CD4-positive, alpha-beta memory T cell (primary cell): ENCODE data around the gene ACSF2. TPM values are rescaled to one million over a fixed set of nuclear protein-coding genes. Genes with fewer than 3 reads are reported as not detected.
A peak's percentile ranks its signal among the peaks of the same experiment; 100 is the strongest.
"Not testable (repeated sequence)": the region's sequence is repeated elsewhere in the genome, so short reads cannot be mapped to it uniquely, and the experiment has no call there.

Experiments used
- CTCF ChIA-PET: fragments of 350-600 bp; sonication (Branson Sonifier 250); formaldehyde crosslinking; loops from one replicate; lab custom pipeline; 2021; ENCODE audit warnings: inconsistent platforms; ENCODE audit not compliant: partially characterized antibody; lab: Charles Lee
- POLR2A ChIA-PET: fragments of 350-600 bp; sonication (Branson Sonifier 250); formaldehyde crosslinking; loops from one replicate; lab custom pipeline; 2021; ENCODE audit not compliant: partially characterized antibody; lab: Charles Lee
- DNase-seq, 5 donors: peaks; one replicate each; pipeline versions ENCODE4 v3.0.0 to v3.0.0-alpha.2; 2020 to 2022; ENCODE audit warnings: mixed read lengths in 1 of 5
- H3K27ac ChIP-seq: one replicate; pipeline ENCODE4 v1.7.0; 2013; ENCODE audit warnings: low read depth, low read length
- H3K27me3 ChIP-seq: 2 replicates; pipeline ENCODE4 v1.7.0; 2013; ENCODE audit warnings: mild to moderate bottlenecking, low read length, moderate library complexity; ENCODE audit not compliant: insufficient read depth
- H3K36me3 ChIP-seq: 2 replicates; pipeline ENCODE4 v1.7.0; 2013; ENCODE audit warnings: mild to moderate bottlenecking, low read length, moderate library complexity; ENCODE audit not compliant: insufficient read depth
- H3K4me1 ChIP-seq: 2 replicates; pipeline ENCODE4 v1.7.0; 2013; ENCODE audit warnings: mild to moderate bottlenecking, low read length, moderate library complexity; ENCODE audit not compliant: insufficient read depth
- H3K4me3 ChIP-seq, 2 donors: one replicate each; pipeline ENCODE4 v1.7.0; 2013; ENCODE audit warnings: low read length in 2 of 2, mild to moderate bottlenecking in 1 of 2
- H3K9me3 ChIP-seq, 2 donors: one replicate each; pipeline ENCODE4 v1.7.0; 2013; ENCODE audit warnings: low read length in 2 of 2, control low read depth in 1 of 2; ENCODE audit not compliant: control insufficient read depth in 1 of 2
- H3K27ac Mint-ChIP-seq, 7 donors: one replicate each; pipeline ENCODE4 v1.8.0; 2020 to 2021; ENCODE audit warnings: mixed read lengths in 7 of 7, mild to moderate bottlenecking in 6 of 7, inconsistent platforms in 3 of 7, moderate library complexity in 3 of 7
- H3K27me3 Mint-ChIP-seq, 2 donors: one replicate each; pipeline ENCODE4 v1.8.0; 2020 to 2021; ENCODE audit warnings: mixed read lengths in 2 of 2
- H3K36me3 Mint-ChIP-seq, 2 donors: one replicate each; pipeline ENCODE4 v1.8.0; 2020 to 2021; ENCODE audit warnings: mixed read lengths in 2 of 2, inconsistent platforms in 1 of 2, mild to moderate bottlenecking in 1 of 2
- H3K4me1 Mint-ChIP-seq, 4 donors: one replicate each; pipeline ENCODE4 v1.8.0; 2020 to 2021; ENCODE audit warnings: mixed read lengths in 4 of 4, mild to moderate bottlenecking in 1 of 4
- H3K4me3 Mint-ChIP-seq, 8 donors: one replicate each; pipeline ENCODE4 v1.8.0; 2020 to 2021; ENCODE audit warnings: mixed read lengths in 8 of 8, mild to moderate bottlenecking in 7 of 8, moderate library complexity in 6 of 8, inconsistent platforms in 3 of 8
- H3K9me3 Mint-ChIP-seq, 8 donors: one replicate each; pipeline ENCODE4 v1.8.0; 2020 to 2021; ENCODE audit warnings: mixed read lengths in 8 of 8, mild to moderate bottlenecking in 5 of 8, inconsistent platforms in 3 of 8, moderate library complexity in 1 of 8
- intact Hi-C: fragments of 100-400 bp; cut with micrococcal nuclease; formaldehyde crosslinking; loops from one replicate; pipeline ENCODE4 v1.15.1; 2023
- polyA plus RNA-seq, 2 donors: library from polyadenylated mRNA; unstranded; fragments of 300-500 nt; fragmentation: Illumina TruSeq; gene quantifications; one replicate each; pipeline ENCODE4 v1.2.3, GENCODE V29; 2021
- total RNA-seq, 2 experiments: library from RNA; stranded (reverse); gene quantifications; one replicate each; pipeline ENCODE4 v1.2.3, GENCODE V29; 2021

ACSF2 gene
- total and polyA plus RNA-seq, 4 experiments from 2014 or later: 1.7 to 24.8 (median 11.6) TPM

DNA sequence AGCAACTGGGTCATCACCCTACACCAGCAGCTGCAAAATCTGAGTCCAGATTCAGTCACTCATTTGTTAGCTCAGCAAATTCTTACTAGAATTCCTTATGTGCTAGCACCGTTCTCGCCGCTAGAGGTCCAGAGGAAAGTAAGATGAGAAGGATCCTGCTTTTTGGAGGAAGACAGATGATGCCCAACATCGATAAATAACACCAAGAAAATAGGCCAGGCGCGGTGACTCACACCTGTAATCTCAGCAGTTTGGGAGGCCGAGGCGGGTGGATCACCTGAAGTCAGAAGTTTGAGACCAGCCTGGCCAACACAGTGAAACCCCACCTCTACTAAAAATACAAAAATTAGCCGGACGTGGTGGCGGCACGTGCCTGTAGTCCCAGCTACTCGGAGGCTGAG is 46.7 kb downstream of the ACSF2 start:
- H3K4me1 Mint-ChIP-seq: peaks cover under 1 to 11% (median 4%) of the 10 kb centered on the region in 4 donors
- H3K27ac Mint-ChIP-seq, H3K4me3 Mint-ChIP-seq, DNase-seq, H3K9me3 ChIP-seq, H3K27ac ChIP-seq, H3K9me3 Mint-ChIP-seq, POLR2A ChIA-PET, H3K4me1 ChIP-seq, H3K36me3 ChIP-seq, intact Hi-C loops, H3K36me3 Mint-ChIP-seq, H3K4me3 ChIP-seq: not testable (repeated sequence)
- H3K27me3 Mint-ChIP-seq: peaks cover 10 to 13% of the 10 kb centered on the region in 2 donors
- peaks cover 17% of the 10 kb centered on the region for H3K27me3 ChIP-seq
- CTCF ChIA-PET: interaction anchor here (1.0 kb wide), 1 partner anchor 9 kb away, joined by 3 read pairs; no protein-coding TSS in a partner anchor

DNA sequence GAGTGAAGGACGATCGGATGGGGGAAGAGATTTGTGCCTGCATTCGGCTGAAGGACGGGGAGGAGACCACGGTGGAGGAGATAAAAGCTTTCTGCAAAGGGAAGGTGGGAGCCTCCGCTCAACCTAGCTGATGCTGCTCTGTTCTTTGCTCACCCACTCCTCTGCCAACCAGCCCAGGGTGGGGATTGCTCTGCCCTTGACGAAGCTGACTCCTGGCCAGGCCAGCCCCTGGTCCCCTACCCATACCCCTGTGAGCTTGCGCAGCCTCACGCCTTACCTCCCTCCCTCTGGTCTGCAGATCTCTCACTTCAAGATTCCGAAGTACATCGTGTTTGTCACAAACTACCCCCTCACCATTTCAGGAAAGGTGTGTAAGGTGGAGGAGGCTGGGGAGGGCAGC is 47.9 kb downstream of the ACSF2 start:
- no peak for DNase-seq
- Histone ChIP-seq H3K9me3 (no peaks in the 10 kb centered on the region), H3K27me3 (peaks cover 9% of the 10 kb centered on the region), H3K36me3 (no peaks in the 10 kb centered on the region), H3K4me3 (no peak overlapping the region), H3K4me1 (peaks cover 9% of the 10 kb centered on the region), H3K27ac (no peak overlapping the region)
- peaks cover 4 to 7% of the 10 kb centered on the region in 2 donors for H3K27me3 Mint-ChIP-seq
- H3K4me3 Mint-ChIP-seq: no peak overlapping the region
- H3K4me1 Mint-ChIP-seq: peaks cover 5 to 12% (median 6%) of the 10 kb centered on the region in 4 donors
- ChIA-PET CTCF (interaction anchor here (0.8 kb wide), 1 partner anchor 77 kb away, joined by 3 read pairs; the partner anchor contains the start of gene LRRC59), POLR2A (no interaction called here)
- H3K9me3 Mint-ChIP-seq: no peaks in the 10 kb centered on the region
- H3K36me3 Mint-ChIP-seq: no peaks in the 10 kb centered on the region
- peak overlapping the region in 2 of 7 donors; percentile 24 to 51 for H3K27ac Mint-ChIP-seq
- intact Hi-C loops: no loop called here

DNA sequence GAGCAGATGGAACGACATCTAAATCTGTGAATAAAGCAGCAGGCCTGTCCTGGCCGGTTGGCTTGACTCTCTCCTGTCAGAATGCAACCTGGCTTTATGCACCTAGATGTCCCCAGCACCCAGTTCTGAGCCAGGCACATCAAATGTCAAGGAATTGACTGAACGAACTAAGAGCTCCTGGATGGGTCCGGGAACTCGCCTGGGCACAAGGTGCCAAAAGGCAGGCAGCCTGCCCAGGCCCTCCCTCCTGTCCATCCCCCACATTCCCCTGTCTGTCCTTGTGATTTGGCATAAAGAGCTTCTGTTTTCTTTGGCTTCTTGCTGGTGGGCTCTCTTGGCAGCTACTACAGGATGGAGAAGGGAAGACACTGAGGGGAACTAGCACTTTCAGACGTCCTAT is 48.5 kb downstream of the ACSF2 start:
- H3K27me3 ChIP-seq: peaks cover 3% of the 10 kb centered on the region
- Mint-ChIP-seq H3K9me3 (no peaks in the 10 kb centered on the region), H3K4me3 (no peak overlapping the region), H3K36me3 (peaks cover 0 to 4% of the 10 kb centered on the region in 2 donors), H3K27me3 (peaks cover 4 to 7% of the 10 kb centered on the region in 2 donors), H3K27ac (no peak overlapping the region), H3K4me1 (peaks cover 6 to 16% (median 9%) of the 10 kb centered on the region in 4 donors)
- intact Hi-C loops: no loop called here
- DNase-seq: no peak
- no peak overlapping the region for H3K4me3 ChIP-seq
- no peaks in the 10 kb centered on the region for H3K9me3 ChIP-seq
- no peaks in the 10 kb centered on the region for H3K36me3 ChIP-seq
- peaks cover 9% of the 10 kb centered on the region for H3K4me1 ChIP-seq
- POLR2A ChIA-PET: no interaction called here
- no peak overlapping the region for H3K27ac ChIP-seq
- CTCF ChIA-PET: no interaction called here

DNA sequence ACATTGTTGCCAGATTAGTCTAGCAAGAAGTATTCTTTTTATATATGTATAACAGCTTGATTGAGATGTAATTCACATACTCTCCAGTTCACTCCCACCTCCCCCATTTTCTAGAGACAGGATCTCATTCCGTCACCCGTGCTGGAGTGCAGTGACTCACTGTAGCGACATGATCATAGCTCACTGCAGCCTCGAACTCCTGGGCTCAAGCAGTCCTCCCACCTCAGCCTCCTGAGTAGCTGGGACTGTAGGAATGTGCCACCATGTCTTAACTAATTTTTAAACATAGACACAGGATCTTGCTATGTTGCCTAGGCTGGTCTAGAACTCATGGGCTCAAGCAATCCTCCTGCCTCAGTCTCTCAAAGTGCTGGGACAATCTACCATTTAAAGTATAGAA is 49.3 kb downstream of the ACSF2 start:
- intact Hi-C loops: loop anchor here (5.0 kb wide), 1 partner anchor 232 kb away; the partner anchor contains the start of gene ANKRD40
- H3K27ac Mint-ChIP-seq: peak overlapping the region in 1 of 7 donors; percentile 55
- Histone ChIP-seq H3K4me1 (peaks cover 17% of the 10 kb centered on the region), H3K27me3 (no peaks in the 10 kb centered on the region), H3K27ac (no peak overlapping the region), H3K4me3 (no peak overlapping the region), H3K9me3 (no peaks in the 10 kb centered on the region), H3K36me3 (no peaks in the 10 kb centered on the region)
- ChIA-PET POLR2A (no interaction called here), CTCF (no interaction called here)
- H3K27me3 Mint-ChIP-seq: peaks cover 4 to 7% of the 10 kb centered on the region in 2 donors
- no peak for DNase-seq
- peaks cover 11 to 23% (median 16%) of the 10 kb centered on the region in 4 donors for H3K4me1 Mint-ChIP-seq
- no peaks in the 10 kb centered on the region for H3K9me3 Mint-ChIP-seq
- no peak overlapping the region for H3K4me3 Mint-ChIP-seq
- peaks cover 0 to 8% of the 10 kb centered on the region in 2 donors for H3K36me3 Mint-ChIP-seq

DNA sequence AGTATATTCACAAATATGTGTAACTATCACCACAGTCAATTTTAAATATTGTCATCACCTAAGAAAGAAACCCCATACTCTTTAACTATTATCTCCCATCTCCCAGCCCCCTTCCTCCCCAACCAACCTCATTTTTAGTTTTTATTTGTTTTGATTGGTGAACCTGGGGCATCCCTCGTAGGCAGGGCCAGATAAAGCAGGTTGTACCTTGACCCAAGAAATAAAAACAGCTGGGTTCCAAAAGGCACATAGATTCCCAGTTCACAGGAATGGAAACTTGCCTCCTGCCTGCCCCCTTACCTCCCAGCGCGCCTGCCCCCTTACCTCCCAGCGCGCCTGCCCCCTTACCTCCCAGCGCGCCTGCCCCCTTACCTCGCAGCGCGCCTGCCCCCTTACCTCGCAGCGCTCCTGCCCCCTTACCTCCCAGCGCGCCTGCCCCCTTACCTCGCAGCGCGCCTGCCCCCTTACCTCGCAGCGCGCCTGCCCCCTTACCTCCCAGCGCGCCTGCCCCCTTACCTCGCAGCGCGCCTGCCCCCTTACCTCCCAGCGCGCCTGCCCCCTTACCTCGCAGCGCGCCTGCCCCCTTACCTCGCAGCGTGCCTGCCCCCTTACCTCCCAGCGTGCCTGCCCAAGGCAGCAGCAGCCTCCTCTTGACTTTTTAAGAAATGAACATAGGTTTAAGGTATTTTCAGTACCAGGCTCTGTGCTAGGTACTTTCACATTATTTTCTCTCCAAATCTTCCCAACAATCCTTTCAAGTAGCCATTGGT is 49.9 kb downstream of the ACSF2 start:
- not testable (repeated sequence) for H3K9me3 ChIP-seq, H3K4me3 ChIP-seq, H3K27me3 Mint-ChIP-seq, H3K36me3 ChIP-seq, DNase-seq, H3K27me3 ChIP-seq, H3K9me3 Mint-ChIP-seq, H3K27ac ChIP-seq
- peak overlapping the region in 1 of 7 donors; percentile 38 for H3K27ac Mint-ChIP-seq
- ChIA-PET POLR2A (interaction anchor here (0.6 kb wide), 1 partner anchor 314 kb away, joined by 3 read pairs; no protein-coding TSS in a partner anchor), CTCF (interaction anchor here (1.5 to 1.8 kb wide), 2 partner anchors 8 to 79 kb away, joined by 4 to 5 read pairs; partner anchors contain the start of gene LRRC59)
- peaks cover 11 to 25% (median 20%) of the 10 kb centered on the region in 4 donors for H3K4me1 Mint-ChIP-seq
- H3K4me3 Mint-ChIP-seq: peak overlapping the region in 1 of 8 donors; percentile 0
- peaks cover 0 to 10% of the 10 kb centered on the region in 2 donors for H3K36me3 Mint-ChIP-seq
- H3K4me1 ChIP-seq: peaks cover 19% of the 10 kb centered on the region
- intact Hi-C loops: loop anchor here (5.0 kb wide), 1 partner anchor 231 kb away; the partner anchor contains the start of gene ANKRD40

DNA sequence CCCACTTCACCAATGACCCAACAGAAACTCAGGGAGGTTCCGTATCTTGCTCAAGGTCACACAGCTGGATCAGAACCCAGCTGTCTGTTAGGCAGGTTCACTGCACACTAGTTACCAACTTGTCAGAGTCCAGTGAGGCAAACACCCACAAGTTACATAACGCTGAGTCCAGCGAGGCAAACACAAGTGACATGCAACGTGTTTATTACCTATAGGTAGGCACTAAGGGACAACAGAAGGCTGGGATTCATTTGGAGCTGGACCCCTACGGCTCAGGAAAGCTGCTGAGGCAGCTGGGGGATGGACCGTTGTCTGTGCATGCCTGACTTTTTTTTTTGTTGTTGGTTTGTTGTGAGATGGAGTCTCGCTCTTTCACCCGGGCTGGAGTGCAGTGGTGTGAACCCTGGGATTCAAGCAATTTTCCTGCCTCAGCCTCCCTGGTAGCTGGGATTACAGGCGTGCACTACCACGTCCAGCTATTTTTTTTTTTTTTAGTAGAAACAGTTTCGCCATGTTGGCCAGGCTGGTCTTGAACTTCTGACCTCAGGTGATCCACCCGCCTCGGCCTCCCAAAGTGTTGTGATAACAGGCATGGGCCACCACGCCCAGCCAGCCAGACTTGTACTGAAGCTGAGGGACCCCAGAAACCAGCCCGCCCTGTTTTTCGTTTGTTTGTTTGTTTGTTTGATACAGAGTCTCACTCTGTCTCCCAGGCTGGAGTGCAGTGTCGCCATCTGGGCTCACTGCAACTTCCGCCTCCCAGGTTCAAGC is 50.7 kb downstream of the ACSF2 start:
- no peak overlapping the region for H3K4me3 ChIP-seq
- intact Hi-C loops: loop anchor here (5.0 kb wide), 1 partner anchor 231 kb away; the partner anchor contains the start of gene ANKRD40
- Mint-ChIP-seq H3K4me3 (peak overlapping the region in 3 of 8 donors; percentile 0 to 39 (median 39)), H3K36me3 (peaks cover 0 to 10% of the 10 kb centered on the region in 2 donors), H3K27ac (peak overlapping the region in 1 of 7 donors; percentile 38), H3K27me3 (peaks cover 3 to 4% of the 10 kb centered on the region in 2 donors), H3K9me3 (no peaks in the 10 kb centered on the region), H3K4me1 (peaks cover 11 to 25% (median 20%) of the 10 kb centered on the region in 4 donors)
- CTCF ChIA-PET: interaction anchor here (1.5 to 1.8 kb wide), 2 partner anchors 9 to 79 kb away, joined by 4 to 5 read pairs; partner anchors contain the start of gene LRRC59
- no peak overlapping the region for H3K27ac ChIP-seq
- DNase-seq: no peak
- POLR2A ChIA-PET: interaction anchor here (0.6 kb wide), 1 partner anchor 315 kb away, joined by 3 read pairs; no protein-coding TSS in a partner anchor
- peaks cover 5% of the 10 kb centered on the region for H3K36me3 ChIP-seq
- H3K27me3 ChIP-seq: no peaks in the 10 kb centered on the region
- no peaks in the 10 kb centered on the region for H3K9me3 ChIP-seq
- H3K4me1 ChIP-seq: peaks cover 19% of the 10 kb centered on the region
